CD4-positive, CD25-positive, alpha-beta regulatory T cell (primary cell): ENCODE measurements around the gene FBXO8. TPM values are rescaled to one million over a fixed set of nuclear protein-coding genes. Genes with fewer than 3 reads are reported as not detected.

ENCODE experiments used
- ATAC-seq, 2 donors: fragments of 150-1000 bp; cut with Tn5 transposase; one replicate each; pipeline ENCODE4 v1.10.0; 2021; ENCODE audit warnings: low read depth in 2 of 2, moderate number of reproducible peaks in 2 of 2, moderate library complexity in 1 of 2
- DNase-seq, 3 donors: peaks; one replicate each; pipeline versions ENCODE4 v3.0.0 to v3.0.0-alpha.2; 2012 to 2022; ENCODE audit warnings: mixed read lengths in 1 of 3
- H3K27ac ChIP-seq: one replicate; pipeline ENCODE4 v1.7.0; 2013; ENCODE audit warnings: mild to moderate bottlenecking, low read length; ENCODE audit not compliant: insufficient read depth, poor library complexity, severe bottlenecking
- H3K27me3 ChIP-seq: one replicate; pipeline ENCODE4 v1.7.0; 2013; ENCODE audit warnings: low read length; ENCODE audit not compliant: control insufficient read depth, insufficient read depth
- H3K36me3 ChIP-seq: one replicate; pipeline ENCODE4 v1.7.0; 2013; ENCODE audit warnings: mild to moderate bottlenecking, low read length, moderate library complexity; ENCODE audit not compliant: control insufficient read depth, insufficient read depth
- H3K4me1 ChIP-seq: 2 replicates; pipeline ENCODE4 v1.7.0; 2013; ENCODE audit warnings: mild to moderate bottlenecking, low read length; ENCODE audit not compliant: insufficient read depth, control insufficient read depth, poor library complexity, severe bottlenecking
- H3K4me3 ChIP-seq: one replicate; pipeline ENCODE4 v1.7.0; 2013; ENCODE audit warnings: low read depth, mild to moderate bottlenecking, low read length, moderate library complexity
- H3K9me3 ChIP-seq, 2 experiments: 1 replicate in 1 of 2; 2 replicates in 1 of 2; pipeline ENCODE4 v1.7.0; 2013; ENCODE audit warnings: low read length in 2 of 2, mild to moderate bottlenecking in 1 of 2, moderate library complexity in 1 of 2; ENCODE audit not compliant: control insufficient read depth in 2 of 2
- H3K27ac Mint-ChIP-seq, 3 donors: one replicate each; pipeline ENCODE4 v1.8.0; 2020 to 2022; ENCODE audit warnings: mild to moderate bottlenecking in 3 of 3, mixed read lengths in 3 of 3, moderate library complexity in 2 of 3
- H3K27me3 Mint-ChIP-seq: one replicate; pipeline ENCODE4 v1.8.0; 2022; ENCODE audit warnings: mild to moderate bottlenecking, mixed read lengths
- H3K36me3 Mint-ChIP-seq: one replicate; pipeline ENCODE4 v1.8.0; 2020; ENCODE audit warnings: mixed read lengths
- H3K4me1 Mint-ChIP-seq, 4 donors: one replicate each; pipeline ENCODE4 v1.8.0; 2020 to 2022; ENCODE audit warnings: mixed read lengths in 4 of 4, mild to moderate bottlenecking in 1 of 4
- H3K4me3 Mint-ChIP-seq, 4 donors: one replicate each; pipeline ENCODE4 v1.8.0; 2020 to 2022; ENCODE audit warnings: mild to moderate bottlenecking in 4 of 4, mixed read lengths in 4 of 4, moderate library complexity in 3 of 4
- H3K9me3 Mint-ChIP-seq, 7 donors: one replicate each; pipeline ENCODE4 v1.8.0; 2020 to 2022; ENCODE audit warnings: mixed read lengths in 7 of 7, mild to moderate bottlenecking in 3 of 7, moderate library complexity in 2 of 7
- polyA plus RNA-seq, 4 donors: library from polyadenylated mRNA; unstranded; fragments of 300-500 nt; fragmentation: Illumina TruSeq; gene quantifications; one replicate each; pipeline ENCODE4 v1.2.3, GENCODE V29; 2021
- total RNA-seq: library from RNA; stranded (reverse); gene quantifications from one replicate; pipeline ENCODE4 v1.2.3, GENCODE V29; 2022

The FBXO8 gene
- total and polyA plus RNA-seq, 5 donors from 2014 or later, result 14.9 to 26.1 (median 22.0) TPM

GRCh38 chr4:174207367-174207766 lies 76.1 kb downstream of the FBXO8 start:
- Histone ChIP-seq H3K9me3 (no peaks in the 10 kb centered on the region), H3K27me3 (peaks cover 20% of the 10 kb centered on the region), H3K4me3 (no peak overlapping the region), H3K4me1 (no peaks in the 10 kb centered on the region), H3K27ac (no peak overlapping the region), H3K36me3 (no peaks in the 10 kb centered on the region)
- Mint-ChIP-seq H3K4me3 (no peak overlapping the region), H3K4me1 (peaks cover 0 to 11% (median 9%) of the 10 kb centered on the region in 4 donors), H3K27me3 (peaks cover 63% of the 10 kb centered on the region), H3K36me3 (no peaks in the 10 kb centered on the region), H3K9me3 (peaks cover 0 to 5% (median 0%) of the 10 kb centered on the region in 7 donors), H3K27ac (no peak overlapping the region)
- no peak for DNase-seq
- no peak for ATAC-seq

- Histone ChIP-seq H3K36me3 (no peaks in the 10 kb centered on the region), H3K27me3 (peaks cover 12% of the 10 kb centered on the region), H3K4me3 (no peak overlapping the region), H3K4me1 (no peaks in the 10 kb centered on the region), H3K9me3 (no peaks in the 10 kb centered on the region), H3K27ac (no peak overlapping the region)
- DNase-seq (no peak), ATAC-seq (no peak)
- Mint-ChIP-seq H3K27ac (no peak overlapping the region), H3K27me3 (peaks cover 36% of the 10 kb centered on the region), H3K36me3 (no peaks in the 10 kb centered on the region), H3K4me1 (no peaks in the 10 kb centered on the region), H3K9me3 (peaks cover 0 to 3% (median 0%) of the 10 kb centered on the region in 7 donors), H3K4me3 (no peak overlapping the region)
These were observed 79.2 kb downstream of the FBXO8 start for GRCh38 chr4:174204164-174204831.

- H3K27me3 ChIP-seq, result peaks cover 6% of the 10 kb centered on the region
- ATAC-seq (no peak), DNase-seq (no peak)
- Mint-ChIP-seq H3K4me3 (no peak overlapping the region), H3K36me3 (no peaks in the 10 kb centered on the region), H3K4me1 (no peaks in the 10 kb centered on the region), H3K27me3 (peaks cover 37% of the 10 kb centered on the region), H3K9me3 (peaks cover 0 to 2% (median 0%) of the 10 kb centered on the region in 7 donors), H3K27ac (no peak overlapping the region)
- H3K4me3 ChIP-seq, result no peak overlapping the region
- no peak overlapping the region for H3K27ac ChIP-seq
- H3K36me3 ChIP-seq, result no peaks in the 10 kb centered on the region
- no peaks in the 10 kb centered on the region for H3K4me1 ChIP-seq
- H3K9me3 ChIP-seq, result no peaks in the 10 kb centered on the region
These were observed 81.6 kb downstream of the FBXO8 start for GRCh38 chr4:174201871-174202270.

DNA sequence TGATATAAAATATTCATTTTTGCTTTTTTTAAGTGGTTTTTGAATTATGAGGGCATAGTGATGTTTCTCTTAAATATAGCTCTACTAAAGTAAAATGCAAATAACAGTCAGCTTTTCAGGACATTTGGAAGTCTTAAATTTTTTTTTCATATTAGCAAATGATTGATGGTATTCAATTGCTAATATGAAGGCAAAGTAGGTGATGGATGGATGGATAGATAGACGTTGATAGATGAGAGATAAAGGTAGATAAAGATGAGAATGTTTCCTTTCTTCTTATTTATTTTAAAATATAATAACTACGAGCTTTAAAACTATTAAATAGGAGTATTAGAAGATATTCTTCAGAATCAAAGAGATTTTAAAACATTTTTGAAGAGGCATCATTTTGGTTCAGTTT lies 83.7 kb downstream of the FBXO8 start:
- H3K27ac Mint-ChIP-seq, result no peak overlapping the region
- peaks cover 29% of the 10 kb centered on the region for H3K27me3 Mint-ChIP-seq
- no peak overlapping the region for H3K4me3 Mint-ChIP-seq
- Histone ChIP-seq H3K27ac (no peak overlapping the region), H3K4me3 (no peak overlapping the region), H3K36me3 (no peaks in the 10 kb centered on the region), H3K27me3 (peaks cover 6% of the 10 kb centered on the region), H3K4me1 (no peaks in the 10 kb centered on the region), H3K9me3 (no peaks in the 10 kb centered on the region)
- H3K9me3 Mint-ChIP-seq, result peaks cover 0 to 2% (median 0%) of the 10 kb centered on the region in 7 donors
- no peaks in the 10 kb centered on the region for H3K4me1 Mint-ChIP-seq
- ATAC-seq (no peak), DNase-seq (no peak)
- H3K36me3 Mint-ChIP-seq, result no peaks in the 10 kb centered on the region

- Histone ChIP-seq H3K4me3 (no peak overlapping the region), H3K9me3 (no peaks in the 10 kb centered on the region), H3K27ac (no peak overlapping the region), H3K4me1 (no peaks in the 10 kb centered on the region), H3K36me3 (no peaks in the 10 kb centered on the region), H3K27me3 (peaks cover 6% of the 10 kb centered on the region)
- no peaks in the 10 kb centered on the region for H3K4me1 Mint-ChIP-seq
- H3K9me3 Mint-ChIP-seq, result peaks cover 0 to 2% (median 0%) of the 10 kb centered on the region in 7 donors
- H3K36me3 Mint-ChIP-seq, result no peaks in the 10 kb centered on the region
- no peak overlapping the region for H3K27ac Mint-ChIP-seq
- DNase-seq, result no peak
- peaks cover 32% of the 10 kb centered on the region for H3K27me3 Mint-ChIP-seq
- H3K4me3 Mint-ChIP-seq, result no peak overlapping the region
- no peak for ATAC-seq
These were observed 84.6 kb downstream of the FBXO8 start for GRCh38 chr4:174198828-174199227.

DNA sequence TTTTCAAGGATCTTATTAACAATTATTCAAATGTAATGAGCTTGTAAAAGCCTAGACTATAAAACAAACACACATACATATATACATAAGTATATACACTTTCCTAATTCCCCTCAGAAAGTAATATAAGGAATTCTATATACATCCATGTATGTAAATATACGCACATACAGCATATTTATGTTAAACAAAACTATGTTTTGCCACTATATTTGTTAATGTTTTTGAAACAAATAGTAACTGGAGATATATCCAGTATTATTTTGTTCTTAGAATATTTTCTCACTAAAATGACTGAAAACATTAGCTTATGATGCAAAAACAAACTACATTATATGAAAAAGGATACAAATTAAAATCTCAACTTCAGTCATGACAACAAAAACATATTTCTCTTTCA lies 85.1 kb downstream of the FBXO8 start:
- ATAC-seq (no peak), DNase-seq (no peak)
- no peak overlapping the region for H3K27ac ChIP-seq
- no peak overlapping the region for H3K4me3 ChIP-seq
- H3K27me3 ChIP-seq, result peaks cover 6% of the 10 kb centered on the region
- Mint-ChIP-seq H3K36me3 (no peaks in the 10 kb centered on the region), H3K4me1 (no peaks in the 10 kb centered on the region), H3K27me3 (peaks cover 34% of the 10 kb centered on the region), H3K27ac (no peak overlapping the region), H3K9me3 (peaks cover 0 to 2% (median 0%) of the 10 kb centered on the region in 7 donors), H3K4me3 (no peak overlapping the region)
- H3K9me3 ChIP-seq, result no peaks in the 10 kb centered on the region
- H3K4me1 ChIP-seq, result no peaks in the 10 kb centered on the region
- H3K36me3 ChIP-seq, result no peaks in the 10 kb centered on the region

DNA sequence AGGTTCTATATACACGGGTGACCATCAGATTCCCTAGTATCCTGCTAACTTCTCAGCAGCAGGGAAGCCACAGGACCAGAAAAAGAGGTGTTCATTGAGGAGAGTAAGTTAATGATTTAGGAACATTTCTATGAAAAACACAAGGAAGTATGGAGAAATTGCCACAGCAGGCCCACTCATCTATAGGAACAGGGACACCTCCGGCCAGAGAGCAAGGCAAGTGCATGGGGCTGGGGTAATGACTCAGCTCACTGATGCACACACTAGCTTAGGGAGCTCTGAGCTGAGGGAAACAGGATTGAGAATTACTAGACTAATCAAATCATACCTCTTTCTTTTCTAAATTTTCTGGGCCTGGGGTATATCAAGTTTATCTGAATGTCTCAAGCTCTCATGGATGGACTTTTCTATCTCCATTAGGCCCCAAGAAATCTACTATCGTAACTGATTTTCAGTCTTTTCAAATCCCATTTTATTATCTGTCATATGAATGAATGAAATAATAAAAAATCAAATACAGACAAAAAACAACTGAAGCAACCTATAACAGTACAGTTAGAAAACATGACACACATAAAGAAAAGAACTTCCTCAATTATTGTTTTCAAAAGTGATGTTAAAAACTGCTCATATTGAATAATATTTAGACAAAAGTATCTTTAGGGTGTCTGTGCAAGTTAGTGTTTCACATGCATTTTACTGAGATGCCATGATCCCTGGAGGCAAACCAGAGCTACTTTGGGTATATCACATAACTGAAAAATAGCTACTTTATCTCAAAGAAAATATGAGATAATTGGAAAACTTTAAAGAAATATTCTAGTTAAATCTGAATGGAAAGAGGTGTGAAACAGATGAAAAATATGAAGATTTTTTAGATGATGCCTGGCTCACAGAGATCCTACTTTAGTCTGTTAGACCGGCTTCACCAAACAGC lies 89.8 kb downstream of the FBXO8 start:
- no peak overlapping the region for H3K27ac Mint-ChIP-seq
- no peak for ATAC-seq
- Histone ChIP-seq H3K27me3 (peaks cover 7% of the 10 kb centered on the region), H3K9me3 (no peaks in the 10 kb centered on the region), H3K36me3 (no peaks in the 10 kb centered on the region), H3K4me1 (no peaks in the 10 kb centered on the region), H3K4me3 (no peak overlapping the region), H3K27ac (no peak overlapping the region)
- no peak overlapping the region for H3K4me3 Mint-ChIP-seq
- no peak for DNase-seq
- no peaks in the 10 kb centered on the region for H3K36me3 Mint-ChIP-seq
- peaks cover 0 to 2% (median 0%) of the 10 kb centered on the region in 7 donors for H3K9me3 Mint-ChIP-seq
- peaks cover 31% of the 10 kb centered on the region for H3K27me3 Mint-ChIP-seq
- no peaks in the 10 kb centered on the region for H3K4me1 Mint-ChIP-seq
